GM12874 (cell line): ENCODE results near the gene C5.

ENCODE experiments used
- TF ChIP-seq, protein P1 (sequence below): IDR thresholded peaks from 2 replicates; pipeline ENCODE4 v1.5.1; 2011; ENCODE audit warnings: low read depth, mild to moderate bottlenecking, control low read depth, low read length, moderate library complexity; ENCODE audit not compliant: insufficient read depth

The C5 gene

DNA sequence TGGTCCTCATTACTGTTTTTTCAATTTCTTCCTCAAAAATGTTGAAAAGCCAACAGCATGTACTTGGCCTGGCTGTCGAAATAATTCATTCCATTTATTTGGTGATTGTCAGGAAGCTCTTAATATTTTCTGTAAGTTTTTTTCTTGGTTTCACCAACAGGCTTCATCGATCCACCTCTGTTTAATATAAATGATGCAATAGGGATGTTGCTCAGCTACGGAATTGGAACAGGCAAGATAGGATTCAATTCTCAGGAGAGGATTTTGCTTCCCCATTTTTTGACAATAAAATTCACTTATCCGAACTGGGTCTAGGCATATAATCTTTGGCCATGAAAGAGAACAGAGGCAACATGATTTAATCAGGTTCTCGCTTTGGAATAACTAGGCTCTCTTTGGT is 30.8 kb downstream of the C5 start:
- TF ChIP-seq, protein P1, sequence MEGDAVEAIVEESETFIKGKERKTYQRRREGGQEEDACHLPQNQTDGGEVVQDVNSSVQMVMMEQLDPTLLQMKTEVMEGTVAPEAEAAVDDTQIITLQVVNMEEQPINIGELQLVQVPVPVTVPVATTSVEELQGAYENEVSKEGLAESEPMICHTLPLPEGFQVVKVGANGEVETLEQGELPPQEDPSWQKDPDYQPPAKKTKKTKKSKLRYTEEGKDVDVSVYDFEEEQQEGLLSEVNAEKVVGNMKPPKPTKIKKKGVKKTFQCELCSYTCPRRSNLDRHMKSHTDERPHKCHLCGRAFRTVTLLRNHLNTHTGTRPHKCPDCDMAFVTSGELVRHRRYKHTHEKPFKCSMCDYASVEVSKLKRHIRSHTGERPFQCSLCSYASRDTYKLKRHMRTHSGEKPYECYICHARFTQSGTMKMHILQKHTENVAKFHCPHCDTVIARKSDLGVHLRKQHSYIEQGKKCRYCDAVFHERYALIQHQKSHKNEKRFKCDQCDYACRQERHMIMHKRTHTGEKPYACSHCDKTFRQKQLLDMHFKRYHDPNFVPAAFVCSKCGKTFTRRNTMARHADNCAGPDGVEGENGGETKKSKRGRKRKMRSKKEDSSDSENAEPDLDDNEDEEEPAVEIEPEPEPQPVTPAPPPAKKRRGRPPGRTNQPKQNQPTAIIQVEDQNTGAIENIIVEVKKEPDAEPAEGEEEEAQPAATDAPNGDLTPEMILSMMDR: no peak

DNA sequence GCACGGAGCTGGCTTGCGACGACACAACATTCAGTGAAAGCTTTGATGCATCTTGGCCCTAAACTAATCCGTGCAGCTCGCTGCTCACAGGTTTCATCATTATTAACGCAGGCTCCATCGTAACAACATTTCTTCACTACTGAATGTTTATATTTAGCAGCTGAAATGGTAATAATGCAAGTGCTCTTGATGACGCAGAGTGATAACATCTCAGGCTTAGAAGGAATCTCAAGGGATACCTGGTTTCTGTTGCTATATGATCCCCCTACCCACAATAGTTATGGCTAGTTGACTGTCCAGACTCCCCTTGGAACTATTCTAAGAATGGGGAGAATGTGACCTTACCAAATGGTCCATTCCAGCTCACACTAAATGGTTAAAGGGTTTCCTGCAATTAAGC is 36.2 kb downstream of the C5 start:
- TF ChIP-seq, protein P1: no peak

DNA sequence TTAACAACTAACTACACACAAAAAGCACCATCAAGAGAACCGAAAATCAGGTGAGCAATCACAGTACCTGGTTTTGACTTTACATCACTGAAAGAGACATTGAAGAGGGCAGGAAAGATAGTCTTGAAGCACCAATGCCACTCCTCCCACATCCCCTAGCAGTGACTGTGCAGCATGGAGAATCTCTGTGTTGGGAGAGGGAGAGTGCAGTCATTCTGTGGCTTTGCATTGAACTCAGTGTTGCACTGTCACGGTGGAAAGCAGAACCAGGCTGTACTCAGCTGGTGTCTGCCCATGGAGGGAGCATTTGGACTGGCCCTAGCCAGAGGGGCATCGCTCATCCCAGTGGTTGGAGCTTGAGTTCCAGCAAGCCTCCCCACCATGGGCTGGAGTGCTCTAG is 40.4 kb downstream of the C5 start:
- TF ChIP-seq, protein P1: no peak

DNA sequence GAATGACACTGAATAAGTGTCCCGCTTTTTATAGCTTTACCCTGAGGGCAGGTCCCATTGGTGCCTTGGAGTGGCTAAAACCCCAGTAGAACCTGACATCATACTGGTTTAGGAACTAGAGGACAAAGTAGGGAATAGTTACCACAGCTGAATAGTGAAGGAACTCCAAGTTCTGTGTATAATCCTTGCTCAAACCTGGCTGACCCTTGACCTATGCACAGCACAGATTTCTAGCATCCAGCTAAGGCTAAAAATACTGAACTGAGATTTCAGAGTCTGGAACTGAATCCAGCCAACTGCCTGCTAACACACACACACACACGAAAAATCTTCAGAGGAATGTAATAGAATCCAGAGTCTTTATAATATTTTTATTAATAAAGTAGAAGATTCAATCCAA is 50.8 kb downstream of the C5 start:
- TF ChIP-seq, protein P1: no peak

DNA sequence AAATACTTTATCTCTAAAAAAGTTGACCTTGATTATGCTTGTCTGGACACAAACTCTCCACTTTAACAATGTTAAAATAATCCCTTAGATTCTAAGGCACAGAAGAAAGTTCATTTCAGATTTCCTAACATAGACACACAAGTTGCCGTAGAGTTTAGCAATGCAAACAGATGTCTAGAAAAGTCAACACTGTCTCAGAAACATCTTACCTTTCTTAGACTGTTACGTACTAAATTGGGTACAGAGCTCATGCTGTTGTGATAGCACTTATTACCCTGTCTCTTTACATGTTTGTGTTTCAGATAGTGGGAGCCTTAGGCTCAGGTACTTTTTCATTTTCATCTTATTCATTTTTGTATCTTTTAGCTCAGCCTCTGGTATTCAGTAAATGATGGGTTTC is 52.0 kb downstream of the C5 start:
- TF ChIP-seq, protein P1: no peak

DNA sequence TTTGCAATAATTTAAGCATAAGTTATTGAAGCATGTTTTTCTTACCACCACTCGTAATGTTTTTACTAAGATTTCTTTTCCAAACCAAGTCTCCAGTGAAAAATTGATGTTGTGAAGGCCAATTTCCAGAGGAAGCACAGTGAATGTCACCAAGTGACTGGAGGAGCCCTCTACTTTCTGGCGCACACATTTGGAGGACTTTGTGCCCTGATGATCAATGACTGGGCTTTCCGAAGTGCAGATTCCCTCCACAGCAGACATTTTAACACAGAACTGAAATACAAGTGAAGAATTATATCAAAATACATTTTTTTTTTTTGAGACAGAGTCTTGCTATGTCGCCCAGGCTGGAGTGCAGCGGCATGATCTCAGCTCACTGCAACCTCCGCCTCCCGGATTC is 52.6 kb downstream of the C5 start:
- TF ChIP-seq, protein P1: no peak

DNA sequence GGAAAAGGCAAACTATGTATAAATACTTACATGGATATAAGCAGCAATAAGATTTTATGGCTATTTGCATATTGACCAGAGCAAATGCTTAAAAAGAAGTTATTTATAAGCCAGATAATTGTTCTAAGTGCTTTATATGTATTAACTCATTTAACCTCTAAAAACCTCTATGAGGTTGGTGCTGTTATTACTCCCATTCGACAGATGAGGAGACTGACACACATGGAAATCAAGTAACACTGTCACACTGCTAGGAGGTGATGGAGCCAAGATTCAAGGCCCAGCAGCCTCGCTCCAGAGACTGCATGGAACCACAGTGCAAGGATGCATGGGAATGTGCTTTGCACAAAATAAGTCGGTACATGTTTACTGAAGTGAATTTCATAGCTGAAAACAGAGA is 53.7 kb downstream of the C5 start:
- TF ChIP-seq, protein P1: no peak

DNA sequence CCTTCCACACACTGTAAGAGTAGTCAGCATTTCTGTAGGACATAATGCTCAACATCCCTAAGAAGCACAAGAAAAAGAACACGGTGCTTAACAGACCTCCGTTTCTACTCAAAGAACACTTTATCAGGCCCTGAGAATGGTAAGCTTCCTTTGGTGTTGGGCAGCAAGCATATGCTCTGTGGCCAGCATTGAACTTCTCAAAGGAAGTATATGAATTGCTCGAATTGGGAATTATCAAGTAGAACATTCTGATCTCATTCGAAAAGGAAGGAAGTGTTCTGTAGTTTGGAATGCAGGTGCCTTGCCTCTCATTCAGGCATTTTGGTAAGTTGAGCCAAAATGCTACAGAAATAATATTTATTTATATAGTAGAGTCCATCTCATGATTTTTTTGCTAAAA is 61.0 kb downstream of the C5 start:
- TF ChIP-seq, protein P1: no peak
